NCI-H2107 (cell line): ENCODE data around the gene UBAC2.

Source experiments
- DNase-seq: peaks from one replicate; lab custom pipeline; 2025; lab: John Stamatoyannopoulos, UW

The UBAC2 gene

DNA sequence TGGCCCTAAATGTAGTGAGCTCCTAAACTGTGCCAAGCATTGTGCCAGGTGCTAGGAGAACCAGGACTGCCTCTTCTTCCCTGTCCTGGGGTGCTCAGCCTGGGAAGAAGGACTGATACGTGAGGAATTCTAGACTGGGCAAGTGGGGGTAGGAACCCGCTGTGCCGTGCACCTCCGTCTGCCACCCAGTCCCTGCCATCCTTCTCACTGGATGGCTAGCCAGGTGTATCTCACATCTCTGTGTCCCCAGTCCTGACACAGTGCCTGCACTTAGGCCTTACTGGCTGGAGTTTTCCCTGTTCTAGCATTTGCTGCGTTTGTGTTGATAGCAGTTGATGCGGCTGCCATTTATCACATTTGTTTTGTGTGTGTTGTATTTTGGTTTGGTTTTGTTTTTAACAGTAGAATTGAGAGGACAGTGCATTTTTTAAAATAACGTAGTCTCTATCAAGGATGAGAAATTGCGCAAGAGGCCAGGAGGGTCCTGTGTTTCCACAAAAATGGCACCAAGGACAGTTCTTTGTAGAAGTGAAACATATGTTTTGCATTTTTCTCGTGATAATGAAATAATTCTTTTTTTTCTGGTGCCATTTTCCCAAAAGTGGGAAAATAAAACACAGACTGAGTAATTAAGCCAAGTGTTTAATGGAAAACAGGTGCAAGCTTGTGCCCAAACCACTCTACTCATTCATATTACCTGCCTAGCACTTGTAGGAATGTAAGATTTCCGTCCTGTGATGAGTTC lies 111.3 kb downstream of the UBAC2 start:
- DNase-seq: no peak

DNA sequence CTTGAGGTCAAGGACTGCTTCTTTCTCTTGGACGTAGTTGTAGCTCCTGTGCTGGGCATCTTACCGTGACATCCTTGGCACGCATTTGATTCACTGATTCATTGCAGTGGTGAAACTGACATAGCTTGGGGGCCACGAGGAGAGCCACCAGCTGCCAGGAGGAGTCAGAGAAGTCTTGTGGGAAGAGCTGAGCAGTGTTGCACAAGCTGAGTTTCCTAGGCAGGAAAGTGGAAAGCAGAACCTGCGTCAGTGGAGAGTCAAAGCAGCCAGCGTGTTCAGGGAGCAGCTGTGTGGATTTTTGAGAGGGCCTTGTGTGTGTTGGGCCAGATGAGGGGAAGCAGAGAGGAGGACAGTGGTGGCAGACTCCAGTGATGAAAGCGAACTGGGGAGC lies 111.8 kb downstream of the UBAC2 start:
- no peak for DNase-seq

DNA sequence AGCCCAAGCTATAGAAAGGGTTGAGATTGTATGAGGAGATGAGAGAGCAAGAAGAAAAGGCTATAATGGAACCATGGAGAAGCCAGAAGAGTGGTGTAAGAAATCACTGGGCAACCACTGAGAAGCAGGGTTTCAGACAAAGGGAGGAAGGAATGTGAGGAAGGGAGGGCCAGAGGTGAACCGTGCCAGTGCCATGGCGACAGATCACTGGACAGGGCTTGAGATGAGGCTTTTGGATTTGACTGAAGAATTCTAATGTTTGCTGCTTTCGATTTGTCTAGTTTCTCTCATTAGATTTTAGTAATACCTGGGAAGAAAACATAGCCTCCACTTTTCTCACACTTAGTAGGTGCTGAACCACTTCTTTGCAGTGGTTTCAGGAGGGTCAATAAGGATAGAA lies 112.8 kb downstream of the UBAC2 start:
- DNase-seq: no peak

DNA sequence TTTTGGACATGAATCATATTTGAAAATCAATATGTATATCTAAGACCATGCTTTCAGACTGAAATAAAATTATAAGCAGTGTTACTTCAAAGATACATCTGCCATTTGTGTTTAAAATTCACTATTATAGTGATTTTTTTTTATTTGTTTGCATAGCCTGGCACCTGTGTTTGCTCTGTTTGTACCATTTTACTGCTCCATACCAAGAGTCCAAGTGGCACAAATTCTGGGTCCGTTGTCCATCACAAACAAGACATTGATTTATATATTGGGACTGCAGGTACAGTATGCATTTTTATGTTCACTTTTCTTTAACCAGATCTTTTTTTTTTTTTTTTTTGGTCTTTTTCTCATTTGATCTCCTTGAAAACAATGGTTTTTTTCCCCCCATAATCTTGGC lies 113.3 kb downstream of the UBAC2 start:
- no peak for DNase-seq

DNA sequence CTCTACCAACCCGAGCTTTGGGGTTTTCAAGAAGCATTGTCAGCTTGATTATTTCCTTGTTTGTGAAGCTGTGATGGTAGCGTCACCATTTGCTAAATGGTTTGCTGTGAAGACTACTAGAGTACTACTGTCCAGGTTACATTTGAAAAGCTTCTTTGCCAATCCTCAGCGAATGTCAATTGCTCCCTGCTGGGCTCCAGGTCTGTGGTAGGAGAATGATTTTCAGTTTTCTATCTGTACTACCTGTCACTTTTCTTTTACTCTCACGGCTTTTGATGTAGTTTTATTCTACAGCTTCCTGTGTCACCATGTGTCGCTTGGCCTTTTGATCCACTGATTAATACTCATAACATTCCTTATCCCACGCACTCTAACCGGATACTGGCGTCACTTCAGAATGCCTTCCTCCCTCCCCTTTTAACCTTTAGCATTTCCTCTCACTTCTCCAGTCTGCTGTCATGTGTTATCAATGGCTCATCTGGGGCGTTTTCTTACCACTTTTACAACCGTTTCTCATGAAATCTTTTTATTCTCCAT lies 114.1 kb downstream of the UBAC2 start:
- DNase-seq: no peak

DNA sequence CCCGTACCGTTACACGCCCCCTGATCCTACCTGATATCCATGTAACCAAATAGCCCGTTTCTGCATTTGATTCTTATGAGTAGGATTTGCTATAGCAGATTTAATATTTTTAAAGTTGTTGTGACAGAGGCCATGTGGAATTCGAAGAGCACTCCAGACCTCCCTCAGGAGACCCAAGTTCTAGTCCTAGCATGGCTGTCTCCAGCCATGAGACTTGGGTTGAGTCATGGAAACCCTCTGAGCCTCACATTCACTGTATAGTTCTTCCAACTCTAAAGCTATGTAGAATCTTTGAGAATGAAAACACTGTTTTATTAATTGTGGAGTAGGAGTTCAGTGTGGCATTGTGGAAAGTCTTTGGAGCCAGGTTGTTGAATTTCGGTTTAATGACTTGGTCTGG lies 114.5 kb downstream of the UBAC2 start:
- DNase-seq: no peak

DNA sequence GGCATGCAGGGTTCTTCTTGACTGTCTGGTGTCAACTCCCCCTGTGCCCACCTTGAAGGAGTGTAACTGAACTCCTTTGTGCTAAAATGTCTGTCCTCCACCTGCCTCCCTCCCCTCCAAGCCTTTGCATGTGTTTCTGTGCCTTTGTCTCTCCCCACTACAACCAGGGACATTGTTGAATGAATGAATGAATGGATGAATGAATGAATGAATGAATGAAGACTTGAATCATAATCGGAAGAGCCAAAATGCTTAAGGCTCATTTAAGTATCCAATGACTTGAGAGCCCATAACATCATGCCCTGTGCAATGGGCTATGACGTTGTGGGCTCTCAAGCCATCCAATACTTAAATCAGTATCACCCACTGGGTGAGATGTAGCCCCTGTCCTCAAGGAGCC lies 115.6 kb downstream of the UBAC2 start:
- DNase-seq: no peak

DNA sequence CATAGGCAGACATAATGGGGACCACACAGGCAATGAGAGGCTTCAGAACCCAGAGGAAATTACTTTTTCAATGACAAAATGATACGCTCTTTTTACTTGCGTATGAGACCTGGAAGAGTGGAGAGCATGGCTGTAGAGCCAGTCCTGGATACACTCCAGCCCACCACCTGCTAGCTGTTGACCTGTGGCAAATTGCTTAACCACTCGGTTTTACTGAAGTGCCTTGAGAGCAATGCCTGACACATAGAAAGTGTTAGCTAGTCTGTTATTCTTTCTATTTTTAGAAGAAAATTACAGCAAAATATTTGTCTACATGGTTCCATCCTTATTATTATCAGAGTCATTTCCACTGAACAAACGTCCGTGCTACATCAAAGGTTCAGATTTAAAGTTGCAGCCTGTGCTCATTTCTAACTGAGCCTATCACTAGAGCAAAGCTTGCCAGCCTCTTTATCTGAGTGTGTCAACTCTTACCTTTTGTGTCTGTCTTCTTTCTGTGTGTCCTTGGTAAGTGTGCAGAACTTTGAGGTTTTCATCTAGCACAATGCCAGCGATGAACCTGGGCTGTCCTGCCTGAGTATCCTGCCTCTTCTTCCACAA lies 116.1 kb downstream of the UBAC2 start:
- DNase-seq: no peak

DNA sequence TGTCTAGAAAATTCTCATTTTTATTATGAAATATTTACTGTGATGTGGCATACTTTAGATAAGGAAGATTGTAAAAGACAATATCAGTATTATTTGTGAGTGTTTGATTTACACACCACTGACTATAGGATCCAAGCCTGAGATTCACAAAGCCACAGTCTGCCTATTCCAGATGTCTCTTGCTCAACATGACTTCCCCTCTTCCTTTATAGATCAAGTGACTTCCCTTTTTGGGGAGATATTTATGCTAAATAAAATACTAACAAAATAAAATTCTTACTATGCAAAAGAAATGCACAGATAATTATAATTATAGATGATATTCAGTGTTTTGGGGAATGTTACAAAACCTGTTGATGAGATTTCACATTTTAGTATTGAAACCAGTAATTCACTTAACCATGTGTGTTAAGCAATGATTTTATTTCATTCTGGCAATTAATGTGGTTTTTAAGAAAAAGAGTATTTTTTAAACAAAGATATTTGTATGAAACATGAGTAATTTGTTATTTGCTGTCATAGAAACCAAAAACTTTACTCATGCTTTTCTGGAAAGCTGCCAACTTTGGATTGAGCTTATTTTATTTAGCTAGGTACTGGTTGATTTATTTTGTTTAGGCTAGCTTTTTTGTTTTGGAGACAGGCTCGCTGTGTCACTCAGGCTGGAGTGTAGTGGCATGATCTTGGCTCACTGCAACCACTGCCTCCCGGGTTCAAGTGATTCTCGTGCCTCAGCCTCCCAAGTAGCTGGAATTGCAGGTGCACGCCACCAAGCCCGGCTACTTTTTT lies 120.2 kb downstream of the UBAC2 start:
- DNase-seq: no peak

DNA sequence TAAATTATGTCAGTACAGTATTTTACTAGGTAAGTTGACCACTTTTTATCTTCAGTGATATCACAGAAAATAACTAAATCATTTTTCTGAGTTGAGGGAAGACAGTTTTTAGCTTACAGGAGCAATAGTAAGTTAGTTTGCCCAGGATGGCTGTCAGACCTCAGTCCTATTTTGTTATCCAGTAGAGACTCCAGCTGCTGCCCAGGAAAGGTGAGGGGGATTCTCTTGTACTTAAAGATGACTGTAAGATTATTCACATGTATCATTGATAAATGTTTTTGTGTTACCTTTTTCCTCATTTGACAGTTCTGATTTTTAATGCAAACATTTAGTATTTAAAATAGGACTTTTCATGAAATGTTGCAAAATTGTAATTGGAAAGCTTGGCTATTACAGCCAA lies 121.1 kb downstream of the UBAC2 start:
- DNase-seq: no peak

DNA sequence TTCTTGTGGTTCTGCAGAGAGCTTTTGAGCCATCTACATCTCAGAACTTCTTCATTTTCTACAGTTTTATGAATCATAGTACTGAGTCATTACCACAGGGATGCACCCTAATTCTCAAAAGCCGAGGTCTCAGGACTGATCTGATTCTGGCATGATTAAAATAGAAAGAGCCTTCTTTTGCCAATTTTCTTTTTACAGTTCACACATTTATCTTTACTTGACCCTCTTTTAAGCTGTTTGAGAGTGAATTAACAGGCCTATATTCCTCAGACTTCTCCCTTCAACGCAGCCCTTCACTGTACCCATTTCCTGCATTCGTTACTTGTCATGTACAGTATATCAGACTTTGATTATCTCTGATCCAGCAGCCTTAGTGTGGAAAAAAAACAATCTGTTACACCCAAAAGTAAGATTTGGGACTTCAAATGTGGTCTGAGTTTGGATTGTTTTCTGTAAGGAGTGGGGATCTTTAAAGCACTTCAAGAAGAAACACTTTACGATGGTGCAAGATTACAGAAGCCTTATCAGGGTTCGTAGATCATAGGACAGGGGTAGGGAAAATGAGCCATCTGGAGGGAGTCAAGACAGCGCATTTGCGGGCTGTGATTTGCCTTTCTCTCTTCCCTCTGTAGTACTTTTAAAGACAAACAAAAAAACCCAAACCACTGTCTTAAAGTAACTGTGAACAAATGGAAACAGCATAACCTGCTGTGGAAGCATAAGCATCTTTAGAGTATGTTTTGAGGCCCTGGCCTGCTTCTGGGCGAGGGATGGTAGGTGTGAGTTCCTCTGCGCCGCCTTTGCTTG lies 121.8 kb downstream of the UBAC2 start:
- DNase-seq: no peak

DNA sequence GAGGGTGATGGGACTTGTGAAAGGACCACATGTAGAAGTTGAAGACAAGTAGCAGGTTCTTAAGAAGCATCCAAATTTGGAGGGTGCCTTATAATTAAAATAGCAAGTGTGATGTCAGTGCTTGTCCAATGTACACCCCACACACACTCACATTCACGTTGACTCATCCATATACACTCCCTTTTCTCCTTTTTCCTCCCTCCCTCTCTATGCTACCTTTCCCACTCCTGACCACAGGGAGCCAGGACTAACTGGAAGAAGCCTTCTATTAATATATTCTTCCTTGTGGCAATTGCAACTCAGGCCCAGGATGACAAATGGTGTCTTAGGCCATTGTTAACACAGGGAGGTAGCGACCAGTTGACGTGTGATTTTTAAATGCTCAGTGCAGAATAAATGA lies 122.8 kb downstream of the UBAC2 start:
- DNase-seq: no peak

DNA sequence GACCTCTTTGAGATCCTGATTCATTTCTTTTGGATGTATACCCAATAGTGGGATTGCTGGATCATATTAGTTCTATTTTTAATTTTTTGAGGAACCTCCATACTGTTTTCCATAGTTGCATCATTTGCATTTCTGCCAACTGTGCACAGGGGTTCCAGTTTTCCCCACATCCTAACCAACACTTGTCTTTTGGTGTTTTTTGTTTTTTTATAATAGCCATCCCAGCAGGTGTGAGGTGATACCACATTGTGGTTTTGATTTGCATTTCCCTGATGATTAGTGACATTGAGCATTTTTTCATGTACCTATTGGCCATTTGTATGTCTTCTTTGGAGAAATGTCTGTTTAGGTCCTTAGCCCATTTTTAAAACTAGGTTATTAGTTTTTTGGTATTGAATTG lies 125.4 kb downstream of the UBAC2 start:
- DNase-seq: no peak

DNA sequence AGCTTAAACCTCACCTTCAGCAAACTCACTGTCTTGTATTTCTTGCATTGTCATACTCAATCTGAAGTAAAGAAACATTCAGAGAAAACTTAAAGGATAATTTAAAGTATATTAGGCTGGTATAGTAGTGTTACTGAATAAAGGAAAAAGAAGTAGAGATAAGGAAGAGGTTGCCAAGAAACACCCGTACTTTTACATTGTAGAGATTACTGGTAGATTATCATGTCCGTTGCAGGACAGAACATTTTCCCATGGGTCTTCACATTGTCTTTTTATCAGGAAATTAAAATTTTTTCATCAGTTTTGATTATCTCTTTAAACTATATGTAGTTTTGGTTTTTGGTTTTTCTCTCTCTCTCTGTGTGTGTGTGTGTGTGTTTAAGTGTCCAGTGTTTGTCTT lies 126.5 kb downstream of the UBAC2 start:
- DNase-seq: no peak

DNA sequence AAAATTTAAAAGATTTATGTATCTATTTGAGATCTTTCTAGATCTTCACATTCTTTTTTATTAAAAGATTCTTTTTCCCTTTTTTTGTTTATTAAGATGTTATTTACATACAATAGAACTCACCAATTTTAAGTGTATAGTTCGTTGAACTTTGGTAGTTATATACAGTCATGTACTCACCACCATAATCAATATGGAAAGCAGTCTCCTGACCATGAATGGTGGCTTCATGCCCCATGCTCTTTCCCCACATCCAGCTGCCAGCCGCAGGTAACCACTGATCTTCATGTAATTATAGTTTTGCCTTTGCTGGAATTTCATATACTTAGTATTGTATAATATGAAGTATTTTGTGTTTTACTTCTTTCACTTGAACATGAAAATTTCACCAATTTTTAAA lies 127.1 kb downstream of the UBAC2 start:
- DNase-seq: no peak

DNA sequence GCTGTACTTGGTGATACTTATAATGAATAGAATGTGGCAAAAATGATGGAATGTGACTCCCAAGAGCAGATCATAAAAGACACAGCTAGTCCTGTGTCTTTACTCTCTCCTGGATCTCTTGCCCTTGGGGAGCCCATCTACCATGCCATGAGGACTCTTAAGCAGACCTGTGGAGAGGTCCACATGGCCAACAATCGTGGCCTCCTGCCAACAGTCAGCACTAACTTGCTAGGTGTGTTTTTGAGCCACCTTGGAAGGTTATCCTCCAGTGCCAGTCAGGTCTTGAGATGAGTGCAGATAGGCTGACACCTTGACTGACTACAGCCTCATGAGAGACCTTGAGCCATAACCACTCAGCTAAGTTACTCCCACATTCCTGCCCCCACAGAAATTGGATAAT lies 128.8 kb downstream of the UBAC2 start:
- no peak for DNase-seq

DNA sequence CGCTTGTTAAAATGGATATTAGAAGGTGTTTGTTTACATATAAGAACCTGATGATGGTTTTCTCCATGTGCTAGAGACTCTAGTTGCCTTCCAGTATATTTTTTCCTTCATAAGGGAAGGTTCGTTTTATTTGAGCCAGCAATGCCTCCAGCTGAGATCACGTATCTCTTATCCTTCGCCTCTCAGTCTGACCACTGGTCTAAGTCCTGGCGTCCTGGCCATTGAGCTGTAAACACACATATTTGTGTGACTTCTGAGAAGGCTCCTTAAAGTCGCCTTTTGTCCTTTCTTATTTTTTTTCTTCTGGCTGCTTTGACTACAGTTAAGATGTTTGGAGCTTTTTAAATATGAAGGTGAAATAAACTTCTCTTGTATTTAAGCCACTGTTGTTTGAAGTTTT lies 130.3 kb downstream of the UBAC2 start:
- no peak for DNase-seq

DNA sequence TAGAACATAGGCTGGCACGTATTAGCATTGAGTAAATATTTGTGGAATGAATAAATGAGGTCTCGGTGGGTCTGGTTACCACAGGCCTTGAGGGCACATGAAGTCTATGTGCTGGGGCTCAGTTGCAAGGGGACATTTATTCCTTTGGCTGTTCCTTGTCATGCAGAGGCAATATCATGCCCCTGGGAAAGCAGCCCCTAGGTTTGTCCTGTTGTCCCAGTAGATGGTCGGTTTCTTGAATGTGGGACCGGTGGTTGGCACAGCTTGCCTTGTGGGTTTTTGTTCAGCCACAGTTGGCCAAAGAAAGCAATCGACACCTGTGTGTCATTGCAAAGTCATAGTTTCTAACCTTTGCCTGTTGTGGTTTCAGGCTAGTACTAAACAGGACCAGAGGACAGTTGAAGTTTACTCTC lies 131.2 kb downstream of the UBAC2 start:
- DNase-seq: no peak

DNA sequence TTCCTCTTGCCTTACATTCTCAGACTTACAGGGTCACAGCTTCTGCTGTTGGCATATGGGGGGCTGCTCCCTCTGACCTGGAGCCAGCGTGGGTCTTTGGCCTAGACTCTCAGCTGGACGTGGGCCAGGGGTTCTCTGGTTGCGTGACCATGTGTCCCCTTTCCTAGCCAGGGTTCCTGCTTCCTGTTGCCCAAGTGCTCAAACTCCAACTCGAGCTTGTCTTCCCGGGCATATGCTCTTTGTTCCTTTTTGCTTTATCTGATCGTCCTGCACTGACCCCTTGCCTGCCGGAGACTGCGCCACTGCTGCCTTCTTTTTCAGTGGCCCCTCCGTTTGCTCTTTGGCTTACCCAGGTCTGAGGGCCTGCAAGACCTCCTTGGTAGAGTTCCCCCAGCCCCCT lies 131.8 kb downstream of the UBAC2 start:
- no peak for DNase-seq

DNA sequence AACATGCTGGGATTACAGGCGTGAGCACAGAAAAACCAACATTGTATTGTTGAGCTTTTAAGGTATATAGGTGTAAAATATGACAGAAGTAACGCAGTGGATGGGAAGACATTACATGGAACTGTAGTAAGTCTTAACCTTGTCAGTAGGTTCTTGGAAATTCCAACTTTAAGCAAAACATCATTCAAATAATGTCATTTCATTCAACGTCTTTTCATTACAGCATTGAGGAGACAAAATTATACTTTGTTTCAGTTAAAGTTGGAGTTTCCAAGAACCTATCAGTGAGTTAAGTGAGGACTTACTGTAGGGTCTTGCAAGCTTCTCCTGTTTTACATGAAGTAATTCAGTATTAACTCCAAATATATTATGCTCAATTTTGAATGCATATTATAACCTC lies 133.6 kb downstream of the UBAC2 start:
- no peak for DNase-seq

DNA sequence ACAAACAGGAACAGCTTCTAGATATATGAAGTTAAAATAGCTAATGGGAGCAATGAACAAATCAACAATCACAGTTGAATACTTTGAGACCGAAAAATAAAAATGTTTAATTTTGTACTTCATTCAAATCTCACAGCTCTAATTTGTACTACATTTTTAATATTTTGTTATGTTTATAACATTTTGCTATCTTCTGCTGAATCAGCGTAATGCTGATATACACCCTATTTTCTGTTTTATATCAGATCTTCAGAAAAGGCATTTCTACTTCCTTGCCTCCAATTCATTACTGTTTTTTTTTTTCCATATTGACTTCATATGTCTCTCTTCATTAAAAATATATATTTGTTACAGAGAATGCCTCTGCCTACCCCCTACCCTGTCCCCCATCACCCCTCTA lies 134.4 kb downstream of the UBAC2 start:
- no peak for DNase-seq

DNA sequence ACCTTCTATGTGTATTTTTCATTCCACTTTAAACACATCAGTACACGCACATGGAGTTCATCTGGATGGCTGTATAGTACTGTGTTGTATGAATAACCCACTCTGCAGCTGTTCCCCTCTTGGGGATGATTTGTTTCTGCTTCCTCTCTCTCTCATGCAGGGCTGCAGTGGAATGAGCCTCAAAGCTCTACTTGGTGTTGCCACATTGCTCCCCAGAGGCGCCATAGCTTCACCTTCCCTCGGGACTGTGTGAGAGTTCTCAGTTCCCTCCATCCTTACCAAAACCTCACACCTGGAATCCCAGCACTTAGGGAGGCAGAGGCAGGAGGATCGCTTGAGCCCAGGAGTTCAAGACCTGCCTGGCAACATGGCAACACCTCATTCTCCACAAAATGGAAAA lies 134.9 kb downstream of the UBAC2 start:
- no peak for DNase-seq
